HepG2 (cell line): ENCODE measurements around the gene ABHD1. TPM values are rescaled to one million over a fixed set of nuclear protein-coding genes. Genes with fewer than 3 reads are reported as not detected.

Experiments used
- BRD4 ChIP-seq: sonication (generic); formaldehyde crosslinking; IDR thresholded peaks from 2 replicates; pipeline ENCODE4 v1.4.0; 2020; ENCODE audit warnings: missing genetic modification reagents
- CENPT ChIP-seq: sonication (generic); formaldehyde crosslinking; IDR thresholded peaks from 2 replicates; pipeline ENCODE4 v1.8.0; 2022; ENCODE audit warnings: low read depth, mild to moderate bottlenecking, moderate library complexity, missing genetic modification reagents
- GATAD1 ChIP-seq: IDR thresholded peaks from 2 replicates; pipeline ENCODE4 v1.6.1; 2016; ENCODE audit warnings: missing genetic modification reagents, missing compliant biosample characterization
- GLI4 ChIP-seq: sonication (generic); formaldehyde crosslinking; IDR thresholded peaks from 2 replicates; pipeline ENCODE4 v1.5.1; 2020; ENCODE audit warnings: missing genetic modification reagents, mild to moderate bottlenecking, moderate library complexity, borderline replicate concordance
- KDM6A ChIP-seq: IDR thresholded peaks from 2 replicates; pipeline ENCODE4 v1.6.1; 2016; ENCODE audit warnings: low read depth
- MAZ ChIP-seq, 2 experiments: sonication (generic) in 1 of 2; formaldehyde crosslinking in 1 of 2; IDR thresholded peaks; 2 replicates each; pipeline versions ENCODE4 v1.5.0 to v1.6.1; 2012 to 2020; ENCODE audit warnings: low read depth in 2 of 2, mild to moderate bottlenecking in 2 of 2, borderline replicate concordance in 1 of 2, improper control_type of control experiment in 1 of 2, low read length in 1 of 2, missing genetic modification reagents in 1 of 2, moderate library complexity in 1 of 2
- RORA ChIP-seq: sonication (generic); formaldehyde crosslinking; IDR thresholded peaks from 2 replicates; pipeline ENCODE4 v1.5.0; 2020; ENCODE audit warnings: mild to moderate bottlenecking, missing genetic modification reagents, moderate library complexity
- SMARCC2 ChIP-seq: fragments of 450-650 bp; IDR thresholded peaks from 2 replicates; pipeline ENCODE4 v1.6.1; 2017; ENCODE audit warnings: antibody characterized with exemption, mild to moderate bottlenecking
- SP140L ChIP-seq: sonication (generic); formaldehyde crosslinking; IDR thresholded peaks from 2 replicates; pipeline ENCODE4 v1.4.0; 2020; ENCODE audit warnings: missing genetic modification reagents, borderline replicate concordance
- ZMYM3 ChIP-seq: sonication (generic); formaldehyde crosslinking; IDR thresholded peaks from 2 replicates; pipeline ENCODE4 v1.5.1; 2020; ENCODE audit warnings: mild to moderate bottlenecking, missing genetic modification reagents
- ZNF24 ChIP-seq: fragments of 450-650 bp; IDR thresholded peaks from 2 replicates; pipeline ENCODE4 v1.6.1; 2017; ENCODE audit warnings: antibody characterized with exemption, mild to moderate bottlenecking
- ZNF337 ChIP-seq: sonication (generic); formaldehyde crosslinking; IDR thresholded peaks from 2 replicates; pipeline ENCODE4 v1.5.1; 2020; ENCODE audit warnings: missing genetic modification reagents, low read depth, mild to moderate bottlenecking, borderline replicate concordance
- ZNF552 ChIP-seq: sonication (generic); formaldehyde crosslinking; IDR thresholded peaks from 2 replicates; pipeline ENCODE4 v1.9.0; 2022; ENCODE audit warnings: missing genetic modification reagents, mild to moderate bottlenecking, borderline replicate concordance
- polyA plus RNA-seq, 8 experiments: library from polyadenylated mRNA; depleted of rRNA in 3 of 8; stranded (reverse) in 7 of 8; unstranded in 1 of 8; fragments of >200 nt; fragmentation: Illumina TruSeq in 4 of 8; extraction: Trizol in 4 of 8; gene quantifications; 2 replicates each; pipeline versions ENCODE4 v1.2.1 to v1.2.3, GENCODE V29; 2011 to 2016; ENCODE audit warnings: low read depth in 4 of 8, missing spikeins in 1 of 8, mixed read lengths in 1 of 8; ENCODE audit not compliant: insufficient read depth in 1 of 8
- total RNA-seq, 5 experiments: library from RNA; depleted of rRNA; stranded (reverse); fragments of >200 nt; fragmentation: Illumina TruSeq; extraction: Trizol; gene quantifications; 2 replicates each; pipeline ENCODE4 v1.2.3, GENCODE V29; 2016; ENCODE audit warnings: low read depth in 1 of 5
- TF ChIP-seq, protein P1 (sequence below): sonication (generic); formaldehyde crosslinking; IDR thresholded peaks from 2 replicates; pipeline ENCODE4 v1.8.1; 2023; ENCODE audit warnings: missing genetic modification reagents, inconsistent platforms, borderline replicate concordance
- TF ChIP-seq, protein P2 (sequence below): sonication (generic); formaldehyde crosslinking; IDR thresholded peaks from 2 replicates; pipeline ENCODE4 v1.8.1; 2023; ENCODE audit warnings: mild to moderate bottlenecking, missing genetic modification reagents, borderline replicate concordance
- TF ChIP-seq, protein P3 (sequence below): sonication (generic); formaldehyde crosslinking; IDR thresholded peaks from 2 replicates; pipeline ENCODE4 v1.8.0; 2022; ENCODE audit warnings: mild to moderate bottlenecking, missing genetic modification reagents, borderline replicate concordance
- TF ChIP-seq, protein P4 (sequence below): sonication (generic); formaldehyde crosslinking; IDR thresholded peaks from 2 replicates; pipeline ENCODE4 v1.8.1; 2022; ENCODE audit warnings: mild to moderate bottlenecking, missing genetic modification reagents
- TF ChIP-seq, protein P5 (sequence below): sonication (generic); formaldehyde crosslinking; IDR thresholded peaks from 2 replicates; pipeline ENCODE4 v1.9.0; 2021; ENCODE audit warnings: missing genetic modification reagents, borderline replicate concordance

The ABHD1 gene
- total and polyA plus RNA-seq, 2 of the 13 experiments (the other 11 are each of a cell fraction or from before 2014, with no cell fraction given), result 0.04 to 0.81 TPM

DNA sequence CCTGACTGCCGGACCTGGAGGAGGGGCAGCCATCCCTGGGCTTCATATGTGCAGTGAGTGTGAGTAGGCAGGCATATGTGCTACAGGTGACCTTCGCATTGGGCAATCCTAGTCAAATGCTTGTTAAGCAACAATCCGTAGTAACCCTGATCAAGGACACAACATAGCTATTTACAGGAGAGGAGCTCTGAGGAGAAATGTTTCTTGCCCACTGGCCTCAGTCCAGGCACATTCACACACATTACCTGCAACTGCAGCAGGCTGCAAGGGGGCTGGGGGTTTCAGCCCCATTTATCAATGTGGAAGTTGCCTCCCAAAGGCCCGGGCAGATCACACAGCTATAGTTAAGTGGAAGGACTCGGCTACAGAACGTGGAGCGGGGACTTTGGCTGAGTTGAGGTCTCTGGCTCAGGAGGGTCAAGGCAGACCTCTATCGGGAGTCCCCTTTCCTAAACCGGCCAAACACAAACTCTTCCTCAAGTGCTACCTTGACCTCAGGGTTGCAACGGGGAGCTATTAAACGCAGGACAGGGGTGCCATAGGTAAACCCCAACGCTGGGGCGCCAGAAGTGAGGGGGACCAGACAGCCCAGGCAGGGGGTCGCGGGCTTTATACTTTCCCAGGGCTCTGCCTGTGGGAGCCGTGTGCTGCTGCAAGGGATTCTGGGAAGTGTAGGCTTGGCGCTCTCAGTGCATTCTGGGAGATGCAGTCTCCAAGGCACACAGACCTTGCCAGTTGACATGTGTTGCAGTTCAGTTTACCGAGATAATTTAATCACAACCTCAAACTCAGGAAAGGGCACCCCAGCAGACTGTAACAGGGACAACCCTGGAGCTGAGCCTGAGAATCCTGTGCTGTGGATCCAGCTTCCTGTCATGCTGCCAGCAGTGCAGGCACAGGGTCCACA, 27.6 kb upstream of the ABHD1 start (continued):
- TF ChIP-seq SP140L (peak; percentile 10; the same call in 1 of the 2 replicates), GLI4 (CRISPR knock-in tag) (peak; percentile 85; the same call in 1 of the 2 replicates), ZNF24 (no peak), CENPT (CRISPR knock-in tag) (no peak), BRD4 (CRISPR knock-in tag) (peak; percentile 96), GATAD1 (CRISPR knock-in tag) (peak; percentile 81), KDM6A (peak; percentile 73; the same call in 1 of the 2 replicates), SMARCC2 (peak; percentile 68; the same call in 1 of the 2 replicates), ZNF337 (CRISPR knock-in tag) (peak; percentile 92; the same call in 1 of the 2 replicates), MAZ (IDR thresholded peaks at IDR 0.05; ENCODE audit: borderline replicate concordance, low read depth, low read length) (peak; percentile 59; the same call in 1 of the 2 replicates), MAZ (CRISPR knock-in tag; IDR thresholded peaks at IDR 0.05; ENCODE audit: low read depth) (peak; percentile 63; the same call in 1 of the 2 replicates), ZMYM3 (CRISPR knock-in tag) (peak; percentile 87; the same call in 1 of the 2 replicates), RORA (CRISPR knock-in tag) (0 out of 2 replicates have a peak, but pooled peaks have one; percentile 69), ZNF552 (CRISPR knock-in tag) (peak; percentile 38; the same call in 1 of the 2 replicates)
- TF ChIP-seq, protein P1, sequence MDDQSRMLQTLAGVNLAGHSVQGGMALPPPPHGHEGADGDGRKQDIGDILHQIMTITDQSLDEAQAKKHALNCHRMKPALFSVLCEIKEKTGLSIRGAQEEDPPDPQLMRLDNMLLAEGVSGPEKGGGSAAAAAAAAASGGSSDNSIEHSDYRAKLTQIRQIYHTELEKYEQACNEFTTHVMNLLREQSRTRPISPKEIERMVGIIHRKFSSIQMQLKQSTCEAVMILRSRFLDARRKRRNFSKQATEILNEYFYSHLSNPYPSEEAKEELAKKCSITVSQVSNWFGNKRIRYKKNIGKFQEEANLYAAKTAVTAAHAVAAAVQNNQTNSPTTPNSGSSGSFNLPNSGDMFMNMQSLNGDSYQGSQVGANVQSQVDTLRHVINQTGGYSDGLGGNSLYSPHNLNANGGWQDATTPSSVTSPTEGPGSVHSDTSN (CRISPR knock-in tag), result 0 out of 2 replicates have a peak, but pooled peaks have one; percentile 48
- TF ChIP-seq, protein P2, sequence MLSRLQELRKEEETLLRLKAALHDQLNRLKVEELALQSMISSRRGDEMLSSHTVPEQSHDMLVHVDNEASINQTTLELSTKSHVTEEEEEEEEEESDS, result 0 out of 2 replicates have a peak, but pooled peaks have one; percentile 13
- TF ChIP-seq, protein P3, sequence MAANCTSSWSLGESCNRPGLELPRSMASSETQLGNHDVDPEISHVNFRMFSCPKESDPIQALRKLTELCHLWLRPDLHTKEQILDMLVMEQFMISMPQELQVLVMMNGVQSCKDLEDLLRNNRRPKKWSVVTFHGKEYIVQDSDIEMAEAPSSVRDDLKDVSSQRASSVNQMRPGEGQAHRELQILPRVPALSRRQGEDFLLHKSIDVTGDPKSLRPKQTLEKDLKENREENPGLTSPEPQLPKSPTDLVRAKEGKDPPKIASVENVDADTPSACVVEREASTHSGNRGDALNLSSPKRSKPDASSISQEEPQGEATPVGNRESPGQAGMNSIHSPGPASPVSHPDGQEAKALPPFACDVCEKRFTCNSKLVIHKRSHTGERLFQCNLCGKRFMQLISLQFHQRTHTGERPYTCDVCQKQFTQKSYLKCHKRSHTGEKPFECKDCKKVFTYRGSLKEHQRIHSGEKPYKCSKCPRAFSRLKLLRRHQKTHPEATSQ, result peak; percentile 81
- TF ChIP-seq, protein P4, sequence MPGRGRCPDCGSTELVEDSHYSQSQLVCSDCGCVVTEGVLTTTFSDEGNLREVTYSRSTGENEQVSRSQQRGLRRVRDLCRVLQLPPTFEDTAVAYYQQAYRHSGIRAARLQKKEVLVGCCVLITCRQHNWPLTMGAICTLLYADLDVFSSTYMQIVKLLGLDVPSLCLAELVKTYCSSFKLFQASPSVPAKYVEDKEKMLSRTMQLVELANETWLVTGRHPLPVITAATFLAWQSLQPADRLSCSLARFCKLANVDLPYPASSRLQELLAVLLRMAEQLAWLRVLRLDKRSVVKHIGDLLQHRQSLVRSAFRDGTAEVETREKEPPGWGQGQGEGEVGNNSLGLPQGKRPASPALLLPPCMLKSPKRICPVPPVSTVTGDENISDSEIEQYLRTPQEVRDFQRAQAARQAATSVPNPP (CRISPR knock-in tag), result peak; percentile 91
- TF ChIP-seq, protein P5, sequence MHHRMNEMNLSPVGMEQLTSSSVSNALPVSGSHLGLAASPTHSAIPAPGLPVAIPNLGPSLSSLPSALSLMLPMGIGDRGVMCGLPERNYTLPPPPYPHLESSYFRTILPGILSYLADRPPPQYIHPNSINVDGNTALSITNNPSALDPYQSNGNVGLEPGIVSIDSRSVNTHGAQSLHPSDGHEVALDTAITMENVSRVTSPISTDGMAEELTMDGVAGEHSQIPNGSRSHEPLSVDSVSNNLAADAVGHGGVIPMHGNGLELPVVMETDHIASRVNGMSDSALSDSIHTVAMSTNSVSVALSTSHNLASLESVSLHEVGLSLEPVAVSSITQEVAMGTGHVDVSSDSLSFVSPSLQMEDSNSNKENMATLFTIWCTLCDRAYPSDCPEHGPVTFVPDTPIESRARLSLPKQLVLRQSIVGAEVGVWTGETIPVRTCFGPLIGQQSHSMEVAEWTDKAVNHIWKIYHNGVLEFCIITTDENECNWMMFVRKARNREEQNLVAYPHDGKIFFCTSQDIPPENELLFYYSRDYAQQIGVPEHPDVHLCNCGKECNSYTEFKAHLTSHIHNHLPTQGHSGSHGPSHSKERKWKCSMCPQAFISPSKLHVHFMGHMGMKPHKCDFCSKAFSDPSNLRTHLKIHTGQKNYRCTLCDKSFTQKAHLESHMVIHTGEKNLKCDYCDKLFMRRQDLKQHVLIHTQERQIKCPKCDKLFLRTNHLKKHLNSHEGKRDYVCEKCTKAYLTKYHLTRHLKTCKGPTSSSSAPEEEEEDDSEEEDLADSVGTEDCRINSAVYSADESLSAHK (CRISPR knock-in tag), result 0 out of 2 replicates have a peak, but pooled peaks have one; percentile 30
